ENCODE data around the gene SPTBN4.

DNA sequence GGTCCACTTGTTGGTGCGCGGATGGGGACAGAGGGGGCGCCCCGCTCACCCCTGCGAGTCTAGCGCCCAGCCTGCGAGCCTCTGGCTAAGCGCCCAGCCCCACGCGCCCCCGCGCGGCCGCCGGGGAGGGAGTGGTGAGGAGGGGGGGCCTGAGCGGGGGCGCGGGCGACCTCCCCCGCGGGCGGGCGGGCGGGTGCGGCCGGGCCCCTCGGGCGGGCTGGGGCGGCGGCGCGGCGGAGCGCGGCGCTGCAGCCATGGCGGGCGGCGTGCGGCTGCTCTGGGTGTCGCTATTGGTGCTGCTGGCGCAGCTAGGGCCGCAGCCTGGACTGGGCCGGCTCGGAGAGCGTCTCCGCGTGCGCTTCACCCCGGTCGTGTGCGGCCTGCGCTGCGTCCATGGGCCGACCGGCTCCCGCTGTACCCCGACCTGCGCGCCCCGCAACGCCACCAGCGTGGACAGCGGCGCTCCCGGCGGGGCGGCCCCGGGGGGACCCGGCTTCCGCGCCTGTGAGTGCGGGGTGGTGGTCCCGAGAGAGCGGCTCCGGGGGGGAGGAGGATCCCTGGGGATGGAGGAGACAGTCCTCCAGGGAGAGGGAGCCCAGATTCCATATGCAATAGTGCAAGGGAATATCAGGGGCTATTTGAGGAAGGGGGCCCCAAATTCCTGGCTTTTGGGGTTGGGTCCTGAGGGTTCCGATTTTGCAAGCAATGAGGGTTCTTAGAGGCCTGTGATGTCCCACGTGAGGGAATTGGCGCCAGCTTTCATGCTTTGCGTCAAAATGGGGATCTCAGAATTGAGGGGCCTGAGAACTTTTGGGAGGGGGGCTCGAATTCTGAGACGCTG lies 134.6 kb downstream of the SPTBN4 start, which contains the start of gene LTBP4:
- TF ChIP-seq, protein P1, sequence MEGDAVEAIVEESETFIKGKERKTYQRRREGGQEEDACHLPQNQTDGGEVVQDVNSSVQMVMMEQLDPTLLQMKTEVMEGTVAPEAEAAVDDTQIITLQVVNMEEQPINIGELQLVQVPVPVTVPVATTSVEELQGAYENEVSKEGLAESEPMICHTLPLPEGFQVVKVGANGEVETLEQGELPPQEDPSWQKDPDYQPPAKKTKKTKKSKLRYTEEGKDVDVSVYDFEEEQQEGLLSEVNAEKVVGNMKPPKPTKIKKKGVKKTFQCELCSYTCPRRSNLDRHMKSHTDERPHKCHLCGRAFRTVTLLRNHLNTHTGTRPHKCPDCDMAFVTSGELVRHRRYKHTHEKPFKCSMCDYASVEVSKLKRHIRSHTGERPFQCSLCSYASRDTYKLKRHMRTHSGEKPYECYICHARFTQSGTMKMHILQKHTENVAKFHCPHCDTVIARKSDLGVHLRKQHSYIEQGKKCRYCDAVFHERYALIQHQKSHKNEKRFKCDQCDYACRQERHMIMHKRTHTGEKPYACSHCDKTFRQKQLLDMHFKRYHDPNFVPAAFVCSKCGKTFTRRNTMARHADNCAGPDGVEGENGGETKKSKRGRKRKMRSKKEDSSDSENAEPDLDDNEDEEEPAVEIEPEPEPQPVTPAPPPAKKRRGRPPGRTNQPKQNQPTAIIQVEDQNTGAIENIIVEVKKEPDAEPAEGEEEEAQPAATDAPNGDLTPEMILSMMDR (IDR thresholded peaks at IDR 0.05): peak in 1 of 3 donors; percentile 5
- peak; percentile 41 for TF ChIP-seq POLR2A (IDR thresholded peaks at IDR 0.05)

Measured in ovary (tissue), 3 donors.